Panc1 (cell line): ENCODE results near the gene LTB4R. TPM values are rescaled to one million over a fixed set of nuclear protein-coding genes. Genes with fewer than 3 reads are reported as not detected.

ENCODE experiments used
- ATAC-seq: fragments of 200-7000 bp; cut with Tn5 transposase; 2 replicates; pipeline ENCODE4 v1.9.1; 2020; ENCODE audit warnings: mild to moderate bottlenecking, moderate library complexity
- BruUV-seq: library from RNA; stranded (reverse); fragments of 400-500 nt; replicated peaks from 2 replicates; lab custom pipeline; 2021; lab: Mats Ljungman, UMichigan
- CTCF ChIA-PET: fragments of 300-600 bp; sonication (Branson Sonifier 250); formaldehyde crosslinking; loops from one replicate; lab custom pipeline; 2022; ENCODE audit warnings: antibody characterized with exemption; lab: Charles Lee
- POLR2A ChIA-PET: fragments of 300-600 bp; sonication (Branson Sonifier 250); formaldehyde crosslinking; loops from one replicate; lab custom pipeline; 2022; ENCODE audit warnings: antibody characterized with exemption; lab: Charles Lee
- DNase-seq: peaks from one replicate; pipeline ENCODE4 v3.0.0-alpha.2; 2010; ENCODE audit warnings: low read depth, low spot score
- H3K27ac ChIP-seq: 2 replicates; pipeline ENCODE4 v1.5.1; 2011; ENCODE audit warnings: mild to moderate bottlenecking, low read length, inconsistent platforms
- H3K27me3 ChIP-seq: fragments of 200-500 bp; sonication (Bioruptor generic); 2 replicates; pipeline ENCODE4 v1.6.0; 2014; ENCODE audit warnings: low read length, inconsistent platforms; ENCODE audit not compliant: control insufficient read depth, insufficient read depth
- H3K36me3 ChIP-seq: fragments of 200-500 bp; sonication (Bioruptor generic); 2 replicates; pipeline ENCODE4 v1.5.1; 2014; ENCODE audit warnings: inconsistent platforms, mild to moderate bottlenecking, low read length, moderate library complexity; ENCODE audit not compliant: control insufficient read depth, insufficient read depth
- H3K4me1 ChIP-seq: 2 replicates; pipeline ENCODE4 v1.5.1; 2011; ENCODE audit warnings: inconsistent platforms, mild to moderate bottlenecking, low read length, moderate library complexity; ENCODE audit not compliant: control insufficient read depth, insufficient read depth
- H3K4me3 ChIP-seq, 2 experiments: 2 replicates each; pipeline ENCODE4 v1.5.1; 2011 to 2012; ENCODE audit warnings: low read depth in 2 of 2, low read length in 2 of 2, mild to moderate bottlenecking in 2 of 2, inconsistent platforms in 1 of 2, moderate library complexity in 1 of 2
- H3K9me3 ChIP-seq: fragments of 200-500 bp; sonication (Bioruptor generic); 2 replicates; pipeline ENCODE4 v1.5.1; 2014; ENCODE audit warnings: low read depth, mild to moderate bottlenecking, inconsistent platforms, low read length, moderate library complexity; ENCODE audit not compliant: control insufficient read depth, insufficient read depth
- POLR2AphosphoS5 ChIP-seq: IDR thresholded peaks from 2 replicates; pipeline ENCODE4 v1.6.1; 2012; ENCODE audit warnings: mild to moderate bottlenecking, low read depth, low read length, moderate library complexity
- REST ChIP-seq, 2 experiments: IDR thresholded peaks; 2 replicates each; pipeline ENCODE4 v1.6.1; 2011 to 2012; ENCODE audit warnings: low read depth in 2 of 2, control low read depth in 1 of 2, low read length in 1 of 2, mild to moderate bottlenecking in 1 of 2, moderate library complexity in 1 of 2; ENCODE audit not compliant: insufficient read depth in 1 of 2
- SIN3A ChIP-seq: IDR thresholded peaks from 2 replicates; pipeline ENCODE4 v1.6.1; 2012; ENCODE audit warnings: low read depth, mild to moderate bottlenecking, low read length, moderate library complexity, borderline replicate concordance; ENCODE audit not compliant: insufficient read depth
- TCF7L2 ChIP-seq: IDR thresholded peaks from 2 replicates; pipeline ENCODE4 v1.6.1; 2011; ENCODE audit warnings: mild to moderate bottlenecking, low read depth, low read length, inconsistent platforms
- in situ Hi-C: cut with HindIII; loops from 2 replicates; pipeline ENCODE4 v1.10.0; 2016; ENCODE audit warnings: low sequenced_read_pairs, low pct_unique_long_range_greater_than_20kb
- intact Hi-C: fragments of 100-400 bp; cut with micrococcal nuclease; formaldehyde crosslinking; loops from one replicate; pipeline ENCODE4 v1.10.0; 2022; ENCODE audit not compliant: unreplicated experiment
- total RNA-seq: library from RNA; stranded (reverse); gene quantifications from one replicate; pipeline ENCODE4 v1.2.1, GENCODE V29; 2021; ENCODE audit not compliant: unreplicated experiment
- TF ChIP-seq, protein P1 (sequence below): fragments of 450-650 bp; IDR thresholded peaks from 2 replicates; pipeline ENCODE4 v1.5.1; 2017; ENCODE audit warnings: mild to moderate bottlenecking

LTB4R gene
- total RNA-seq, 1 experiment from 2014 or later, result 4.8 TPM

GRCh38 chr14:24340606-24341005 lies 29.3 kb downstream of the LTB4R start:
- H3K36me3 ChIP-seq, result no peaks in the 10 kb centered on the region
- H3K27ac ChIP-seq, result no peak overlapping the region
- no peaks in the 10 kb centered on the region for H3K4me1 ChIP-seq
- POLR2A ChIA-PET, result interaction anchor here (0.5 kb wide), 1 partner anchor 60 kb away, joined by 19 read pairs; no protein-coding TSS in a partner anchor
- in situ Hi-C loops, result no loop called here
- H3K9me3 ChIP-seq, result no peaks in the 10 kb centered on the region
- intact Hi-C loops, result no loop called here
- no peak overlapping the region for H3K4me3 ChIP-seq
- no TSS peak for BruUV-seq
- no peaks in the 10 kb centered on the region; the same call in 1 of the 2 replicates for H3K27me3 ChIP-seq
- CTCF ChIA-PET, result no interaction called here
- DNase-seq (no peak), ATAC-seq (no peak)
- TF ChIP-seq POLR2AphosphoS5 (no peak), SIN3A (no peak), TCF7L2 (no peak), REST (IDR thresholded peaks at IDR 0.05; ENCODE audit: insufficient read depth in 1 of 2, low read depth in 2 of 2, low read length in 1 of 2) (no peak)
- TF ChIP-seq, protein P1, sequence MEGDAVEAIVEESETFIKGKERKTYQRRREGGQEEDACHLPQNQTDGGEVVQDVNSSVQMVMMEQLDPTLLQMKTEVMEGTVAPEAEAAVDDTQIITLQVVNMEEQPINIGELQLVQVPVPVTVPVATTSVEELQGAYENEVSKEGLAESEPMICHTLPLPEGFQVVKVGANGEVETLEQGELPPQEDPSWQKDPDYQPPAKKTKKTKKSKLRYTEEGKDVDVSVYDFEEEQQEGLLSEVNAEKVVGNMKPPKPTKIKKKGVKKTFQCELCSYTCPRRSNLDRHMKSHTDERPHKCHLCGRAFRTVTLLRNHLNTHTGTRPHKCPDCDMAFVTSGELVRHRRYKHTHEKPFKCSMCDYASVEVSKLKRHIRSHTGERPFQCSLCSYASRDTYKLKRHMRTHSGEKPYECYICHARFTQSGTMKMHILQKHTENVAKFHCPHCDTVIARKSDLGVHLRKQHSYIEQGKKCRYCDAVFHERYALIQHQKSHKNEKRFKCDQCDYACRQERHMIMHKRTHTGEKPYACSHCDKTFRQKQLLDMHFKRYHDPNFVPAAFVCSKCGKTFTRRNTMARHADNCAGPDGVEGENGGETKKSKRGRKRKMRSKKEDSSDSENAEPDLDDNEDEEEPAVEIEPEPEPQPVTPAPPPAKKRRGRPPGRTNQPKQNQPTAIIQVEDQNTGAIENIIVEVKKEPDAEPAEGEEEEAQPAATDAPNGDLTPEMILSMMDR, result no peak

GRCh38 chr14:24342889-24343288 lies 31.6 kb downstream of the LTB4R start:
- H3K9me3 ChIP-seq, result no peaks in the 10 kb centered on the region
- TF ChIP-seq, protein P1, result no peak
- TF ChIP-seq REST (IDR thresholded peaks at IDR 0.05; ENCODE audit: insufficient read depth in 1 of 2, low read depth in 2 of 2, low read length in 1 of 2) (no peak), TCF7L2 (no peak), SIN3A (no peak), POLR2AphosphoS5 (no peak)
- ChIA-PET CTCF (interaction anchor here (0.8 kb wide), 1 partner anchor 9 kb away, joined by 3 read pairs; no protein-coding TSS in a partner anchor), POLR2A (no interaction called here)
- ATAC-seq, result no peak
- no peaks in the 10 kb centered on the region for H3K36me3 ChIP-seq
- H3K27me3 ChIP-seq, result no peaks in the 10 kb centered on the region; the same call in 1 of the 2 replicates
- H3K4me1 ChIP-seq, result no peaks in the 10 kb centered on the region
- DNase-seq, result no peak
- no peak overlapping the region for H3K27ac ChIP-seq
- intact Hi-C loops (no loop called here), in situ Hi-C loops (no loop called here)
- BruUV-seq, result no TSS peak
- H3K4me3 ChIP-seq, result no peak overlapping the region
